Measurements from ENCODE around the gene IQGAP3. TPM values are rescaled to one million over a fixed set of nuclear protein-coding genes. Genes with fewer than 3 reads are reported as not detected.

IQGAP3 gene
- total RNA-seq, 4 donors from 2014 or later = 7.1 to 12.8 (median 8.6) TPM

DNA sequence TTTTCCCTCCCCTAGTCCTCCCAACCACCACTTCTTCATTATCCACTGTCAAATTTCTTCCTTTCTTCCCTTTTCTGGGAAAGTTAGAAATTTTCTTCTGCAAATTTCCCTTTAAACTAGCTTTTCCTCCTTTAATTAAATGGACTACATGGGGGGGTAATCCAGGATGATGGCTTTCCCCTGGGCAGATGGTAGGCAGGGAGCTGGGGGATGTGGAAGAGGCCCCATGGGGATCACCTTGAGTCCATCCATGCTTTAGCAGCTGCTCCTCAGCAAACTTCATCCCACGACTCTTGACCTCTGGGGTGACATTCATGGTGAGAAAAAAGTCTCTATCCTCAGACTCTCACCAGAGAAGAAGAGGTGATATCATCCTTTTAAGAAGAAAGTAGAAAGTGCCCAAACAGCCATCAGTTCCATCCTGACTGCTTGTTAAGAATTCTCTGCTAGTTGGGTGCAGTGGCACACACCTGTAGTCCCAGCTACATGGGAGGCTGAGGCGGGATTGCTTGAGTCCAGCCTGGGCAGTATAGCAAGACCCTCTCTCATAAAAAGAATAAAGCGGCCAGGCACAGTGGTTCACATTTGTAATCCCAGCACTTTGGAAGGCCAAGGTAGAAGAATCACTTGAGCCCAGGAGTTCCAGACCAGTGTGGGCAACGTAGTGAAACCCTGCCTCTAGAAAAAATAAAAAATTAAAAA, 26.5 kb upstream of the IQGAP3 start:
- Histone ChIP-seq H3K27ac (no peak overlapping the region), H3K4me3 (no peak overlapping the region), H3K4me1 (peaks cover 17 to 31% (median 25%) of the 10 kb centered on the region in 3 donors), H3K27me3 (no peaks in the 10 kb centered on the region), H3K36me3 (peaks cover 7 to 58% (median 9%) of the 10 kb centered on the region in 3 donors), H3K9me3 (no peaks in the 10 kb centered on the region)
- TF ChIP-seq, protein P1, sequence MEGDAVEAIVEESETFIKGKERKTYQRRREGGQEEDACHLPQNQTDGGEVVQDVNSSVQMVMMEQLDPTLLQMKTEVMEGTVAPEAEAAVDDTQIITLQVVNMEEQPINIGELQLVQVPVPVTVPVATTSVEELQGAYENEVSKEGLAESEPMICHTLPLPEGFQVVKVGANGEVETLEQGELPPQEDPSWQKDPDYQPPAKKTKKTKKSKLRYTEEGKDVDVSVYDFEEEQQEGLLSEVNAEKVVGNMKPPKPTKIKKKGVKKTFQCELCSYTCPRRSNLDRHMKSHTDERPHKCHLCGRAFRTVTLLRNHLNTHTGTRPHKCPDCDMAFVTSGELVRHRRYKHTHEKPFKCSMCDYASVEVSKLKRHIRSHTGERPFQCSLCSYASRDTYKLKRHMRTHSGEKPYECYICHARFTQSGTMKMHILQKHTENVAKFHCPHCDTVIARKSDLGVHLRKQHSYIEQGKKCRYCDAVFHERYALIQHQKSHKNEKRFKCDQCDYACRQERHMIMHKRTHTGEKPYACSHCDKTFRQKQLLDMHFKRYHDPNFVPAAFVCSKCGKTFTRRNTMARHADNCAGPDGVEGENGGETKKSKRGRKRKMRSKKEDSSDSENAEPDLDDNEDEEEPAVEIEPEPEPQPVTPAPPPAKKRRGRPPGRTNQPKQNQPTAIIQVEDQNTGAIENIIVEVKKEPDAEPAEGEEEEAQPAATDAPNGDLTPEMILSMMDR (IDR thresholded peaks at IDR 0.05) = no peak
- no peak for TF ChIP-seq POLR2A (IDR thresholded peaks at IDR 0.05)
- 71 to 95% methylated on average over 2 to 3 of the region's 4 CpGs for WGBS, 2 donors
- DNase-seq = no peak
- intact Hi-C loops (cut with DNase I) = no loop called here

DNA sequence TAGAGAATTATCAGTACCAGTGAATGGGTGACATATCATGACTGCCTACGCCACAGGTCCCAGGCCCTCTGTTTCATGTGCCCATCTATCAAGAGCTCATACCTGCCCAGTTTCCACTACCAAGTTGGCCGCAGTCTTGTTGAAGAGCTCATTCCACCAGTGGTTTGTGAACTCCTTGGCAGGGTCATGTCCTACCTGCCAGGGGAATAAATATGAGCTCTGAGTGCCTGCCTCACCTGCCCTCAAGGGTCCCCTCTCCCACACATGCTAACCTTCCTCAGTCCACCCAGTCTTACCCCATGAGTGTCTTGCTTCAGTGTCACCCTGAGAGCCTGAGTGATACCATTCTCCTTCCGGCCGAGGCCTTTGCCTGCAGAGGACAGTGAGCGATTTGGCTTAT, 25.8 kb upstream of the IQGAP3 start:
- Histone ChIP-seq H3K27ac (no peak overlapping the region), H3K27me3 (no peaks in the 10 kb centered on the region), H3K4me1 (peaks cover 17 to 33% (median 25%) of the 10 kb centered on the region in 3 donors), H3K9me3 (no peaks in the 10 kb centered on the region), H3K36me3 (peaks cover 7 to 65% (median 9%) of the 10 kb centered on the region in 3 donors), H3K4me3 (no peak overlapping the region)
- TF ChIP-seq, protein P1 (IDR thresholded peaks at IDR 0.05) = no peak
- no peak for TF ChIP-seq POLR2A (IDR thresholded peaks at IDR 0.05)
- 83 to 85% methylated on average over 3 to 5 of the region's 5 CpGs for WGBS, 2 donors
- intact Hi-C loops (cut with DNase I) = no loop called here
- no peak for DNase-seq

DNA sequence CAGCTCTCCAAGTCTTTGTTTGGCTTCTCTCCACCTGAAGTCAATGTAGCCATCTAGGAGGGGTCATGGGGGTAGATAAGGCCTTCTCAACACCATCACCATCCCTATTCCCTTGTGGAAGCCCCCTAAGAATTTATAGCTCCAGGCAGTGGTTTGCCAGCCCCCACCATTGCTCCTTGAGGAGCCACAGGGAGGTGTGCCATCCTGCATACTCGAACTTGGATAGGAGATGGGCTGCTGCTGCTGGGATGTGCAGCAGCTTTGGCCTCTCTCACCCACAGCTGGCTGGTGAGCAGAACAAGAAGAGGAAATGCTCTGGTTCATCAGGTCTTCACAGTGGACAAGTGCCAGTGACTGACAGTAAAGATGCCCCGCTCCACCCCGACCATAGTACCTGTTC, 24.1 kb upstream of the IQGAP3 start:
- no peaks in the 10 kb centered on the region for H3K27me3 ChIP-seq
- intact Hi-C loops (cut with DNase I) = no loop called here
- TF ChIP-seq, protein P1 (IDR thresholded peaks at IDR 0.05) = no peak
- TF ChIP-seq POLR2A (IDR thresholded peaks at IDR 0.05) = no peak
- WGBS, 2 donors = 95% methylated on average over 2 of the region's 3 CpGs; no CpG with 5 or more reads in 1 of the 2 donors
- H3K27ac ChIP-seq = no peak overlapping the region
- peaks cover 16 to 30% (median 24%) of the 10 kb centered on the region in 3 donors for H3K4me1 ChIP-seq
- no peak overlapping the region for H3K4me3 ChIP-seq
- no peaks in the 10 kb centered on the region for H3K9me3 ChIP-seq
- peaks cover 7 to 70% (median 9%) of the 10 kb centered on the region in 3 donors for H3K36me3 ChIP-seq
- no peak for DNase-seq

DNA sequence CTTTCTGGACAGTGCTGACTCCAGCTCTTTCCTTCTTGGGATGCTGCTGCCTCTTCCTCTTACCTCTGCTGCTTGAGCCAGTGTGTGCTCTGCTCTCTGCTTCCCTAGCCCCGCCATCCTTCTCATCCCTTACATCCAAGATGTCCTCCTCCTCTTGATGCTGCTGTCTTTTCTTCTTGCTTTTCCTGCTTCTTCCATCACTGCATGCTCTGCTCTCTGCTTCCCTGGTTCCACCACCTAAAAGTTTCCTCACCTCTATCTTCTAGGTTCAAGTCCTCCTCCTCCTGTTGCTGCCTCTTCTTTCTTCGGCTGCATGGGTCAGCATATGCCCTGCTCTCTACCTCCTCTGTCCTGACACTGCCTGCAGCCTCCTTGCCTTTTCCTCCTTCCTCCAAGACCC, 22.7 kb upstream of the IQGAP3 start:
- intact Hi-C loops (cut with DNase I) = no loop called here
- Histone ChIP-seq H3K27me3 (no peaks in the 10 kb centered on the region), H3K9me3 (no peaks in the 10 kb centered on the region), H3K27ac (no peak overlapping the region), H3K4me3 (no peak overlapping the region), H3K36me3 (peaks cover 7 to 70% (median 9%) of the 10 kb centered on the region in 3 donors), H3K4me1 (peaks cover 6 to 30% (median 20%) of the 10 kb centered on the region in 3 donors)
- DNase-seq = no peak
- 78 to 83% methylated on average over 2 of the region's 2 CpGs for WGBS, 2 donors
- TF ChIP-seq, protein P1 (IDR thresholded peaks at IDR 0.05) = no peak
- no peak for TF ChIP-seq POLR2A (IDR thresholded peaks at IDR 0.05)

DNA sequence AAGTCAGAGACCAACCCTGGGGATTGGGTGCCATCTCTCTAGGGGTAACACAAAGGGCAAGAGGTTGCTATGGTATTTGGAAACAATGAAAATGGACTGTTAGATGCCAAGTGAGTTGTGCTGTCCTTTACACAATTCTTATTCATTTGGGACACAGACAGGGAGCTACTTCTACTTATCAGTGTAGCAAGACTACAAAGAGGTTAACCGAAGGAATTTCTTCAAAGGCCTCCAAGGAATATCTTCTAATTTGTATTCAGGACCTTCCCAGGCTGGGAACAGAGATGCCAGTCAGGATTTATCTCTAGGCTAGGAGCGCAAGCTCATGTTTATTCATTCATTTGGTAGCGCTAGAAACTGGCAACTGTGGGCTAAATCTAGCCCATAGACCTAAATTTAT, 21.8 kb upstream of the IQGAP3 start:
- H3K27me3 ChIP-seq = no peaks in the 10 kb centered on the region
- H3K4me3 ChIP-seq = no peak overlapping the region
- DNase-seq = no peak
- 70 to 79% methylated on average over 3 of the region's 3 CpGs for WGBS, 2 donors
- TF ChIP-seq, protein P1 (IDR thresholded peaks at IDR 0.05) = no peak
- no peak for TF ChIP-seq POLR2A (IDR thresholded peaks at IDR 0.05)
- no peak overlapping the region for H3K27ac ChIP-seq
- no peaks in the 10 kb centered on the region for H3K9me3 ChIP-seq
- intact Hi-C loops (cut with DNase I) = no loop called here
- H3K36me3 ChIP-seq = peaks cover 7 to 65% (median 9%) of the 10 kb centered on the region in 3 donors
- peaks cover 5 to 24% (median 15%) of the 10 kb centered on the region in 3 donors for H3K4me1 ChIP-seq

Data from esophagus squamous epithelium (tissue), 5 donors.